ENCODE measurements around the gene LDLRAD3.

The LDLRAD3 gene

DNA sequence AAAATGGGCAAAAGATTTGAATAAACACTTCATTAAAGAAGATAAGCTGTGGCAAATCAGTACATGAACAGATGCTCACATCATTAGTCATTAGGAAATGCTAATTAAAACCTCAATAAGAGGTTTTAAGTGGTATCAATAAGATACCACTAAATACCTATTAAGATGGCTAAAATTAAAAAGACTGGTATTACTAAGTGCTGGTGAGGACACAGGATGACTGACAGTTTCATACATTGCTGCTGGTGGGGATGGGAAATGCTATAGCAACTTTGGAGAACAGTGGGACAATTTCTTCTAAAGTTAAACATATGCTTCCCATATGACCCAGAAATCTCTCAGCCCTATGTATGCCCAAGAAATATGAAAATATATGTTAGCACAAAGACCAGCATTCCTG lies 276.1 kb downstream of the LDLRAD3 start:
- DNase-seq = no peak

DNA sequence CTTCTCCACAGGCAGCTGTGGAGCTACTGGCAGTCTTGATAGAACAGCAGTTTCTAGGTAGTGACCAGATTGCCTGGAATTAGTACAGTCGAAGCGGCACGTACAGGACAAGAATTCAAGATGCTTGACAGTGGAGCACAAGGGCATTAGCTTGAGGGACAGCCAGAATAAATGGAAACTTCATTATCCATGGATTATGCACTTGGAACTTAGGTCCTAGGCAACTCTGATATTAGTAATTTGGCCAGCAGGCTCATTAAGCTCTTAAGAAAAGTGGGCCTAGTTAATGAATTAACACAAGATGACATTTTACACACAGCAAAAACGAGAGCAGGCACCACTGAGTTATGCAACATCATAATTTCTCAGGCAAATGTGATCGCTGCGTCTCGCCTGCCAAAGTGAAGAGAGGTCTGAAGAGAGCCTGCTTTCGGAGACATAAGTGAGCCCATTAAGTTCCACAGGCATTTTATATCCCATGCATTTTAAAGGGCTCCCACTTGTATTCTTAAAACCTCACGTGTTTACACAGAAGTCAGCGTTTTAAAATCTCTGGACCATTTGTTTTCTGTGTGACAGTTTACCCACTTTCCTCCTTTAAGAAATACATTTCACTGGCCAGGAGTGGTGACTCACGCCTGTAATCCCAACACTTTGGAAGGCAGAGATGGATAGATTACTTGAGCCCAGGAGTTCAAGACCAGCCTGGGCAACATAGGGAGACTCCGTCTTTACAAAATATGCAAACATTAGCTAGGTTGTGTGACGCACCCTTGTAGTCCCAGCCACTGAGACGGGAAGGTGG lies 279.2 kb downstream of the LDLRAD3 start:
- no peak for DNase-seq

DNA sequence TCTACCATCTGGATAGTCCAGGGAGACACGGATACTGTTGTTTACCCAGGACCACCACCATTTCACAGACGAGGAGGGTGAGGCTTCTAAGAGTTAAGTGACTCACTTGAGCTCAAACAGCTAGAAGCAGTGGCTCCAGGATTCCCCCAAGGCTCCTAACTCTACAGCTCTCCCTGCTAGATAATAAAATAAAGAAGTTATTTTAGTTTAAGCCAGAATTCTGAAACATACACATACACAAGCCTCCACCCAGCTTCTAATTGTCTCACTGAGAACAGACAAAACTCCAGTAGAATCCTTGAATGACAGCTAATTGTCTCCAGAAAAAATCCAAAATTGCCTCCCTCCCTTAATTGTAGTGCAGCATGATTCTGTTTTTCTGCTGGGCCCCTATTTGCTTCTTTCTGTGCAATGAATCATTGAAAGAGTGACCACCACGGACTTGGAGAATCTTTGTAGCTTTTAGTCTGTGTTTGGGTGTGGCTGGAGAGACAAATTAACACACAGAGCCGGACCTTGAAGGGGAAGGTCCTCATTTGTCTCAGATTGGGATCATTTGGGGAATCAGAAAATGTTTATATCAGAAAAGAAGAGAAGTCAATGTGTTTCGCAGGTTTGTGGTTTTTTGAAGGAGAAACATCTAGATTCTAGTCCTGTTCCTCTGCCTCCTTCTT lies 280.5 kb downstream of the LDLRAD3 start:
- no peak for DNase-seq

DNA sequence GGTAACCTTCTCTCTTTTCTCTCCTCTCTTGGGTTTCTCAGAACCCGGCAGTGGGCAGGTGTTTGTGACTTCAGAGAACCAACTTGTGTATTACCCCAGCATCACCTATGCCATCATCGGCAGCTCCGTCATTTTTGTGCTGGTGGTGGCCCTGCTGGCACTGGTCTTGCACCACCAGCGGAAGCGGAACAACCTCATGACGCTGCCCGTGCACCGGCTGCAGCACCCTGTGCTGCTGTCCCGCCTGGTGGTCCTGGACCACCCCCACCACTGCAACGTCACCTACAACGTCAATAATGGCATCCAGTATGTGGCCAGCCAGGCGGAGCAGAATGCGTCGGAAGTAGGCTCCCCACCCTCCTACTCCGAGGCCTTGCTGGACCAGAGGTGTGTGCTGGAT lies 283.2 kb downstream of the LDLRAD3 start:
- DNase-seq = no peak

DNA sequence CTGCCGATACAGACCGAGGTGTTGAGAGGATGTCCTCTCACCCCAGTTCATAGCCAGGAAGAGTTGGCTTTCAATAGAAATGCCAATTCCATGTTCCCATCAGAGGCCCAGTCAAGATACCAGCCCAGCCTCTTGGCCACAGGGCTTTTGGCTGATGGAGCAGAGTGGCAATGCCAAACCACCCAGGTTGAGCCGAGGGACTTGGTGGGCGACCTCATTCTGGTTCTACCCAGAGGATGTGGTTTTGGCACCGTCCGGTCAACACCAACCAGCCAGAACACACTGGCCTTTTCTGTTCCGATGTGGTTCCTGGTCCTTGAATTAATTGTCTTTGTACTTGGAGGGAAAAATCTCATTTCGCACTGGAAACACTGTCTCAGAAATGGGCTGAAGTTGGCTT lies 284.8 kb downstream of the LDLRAD3 start:
- no peak for DNase-seq

DNA sequence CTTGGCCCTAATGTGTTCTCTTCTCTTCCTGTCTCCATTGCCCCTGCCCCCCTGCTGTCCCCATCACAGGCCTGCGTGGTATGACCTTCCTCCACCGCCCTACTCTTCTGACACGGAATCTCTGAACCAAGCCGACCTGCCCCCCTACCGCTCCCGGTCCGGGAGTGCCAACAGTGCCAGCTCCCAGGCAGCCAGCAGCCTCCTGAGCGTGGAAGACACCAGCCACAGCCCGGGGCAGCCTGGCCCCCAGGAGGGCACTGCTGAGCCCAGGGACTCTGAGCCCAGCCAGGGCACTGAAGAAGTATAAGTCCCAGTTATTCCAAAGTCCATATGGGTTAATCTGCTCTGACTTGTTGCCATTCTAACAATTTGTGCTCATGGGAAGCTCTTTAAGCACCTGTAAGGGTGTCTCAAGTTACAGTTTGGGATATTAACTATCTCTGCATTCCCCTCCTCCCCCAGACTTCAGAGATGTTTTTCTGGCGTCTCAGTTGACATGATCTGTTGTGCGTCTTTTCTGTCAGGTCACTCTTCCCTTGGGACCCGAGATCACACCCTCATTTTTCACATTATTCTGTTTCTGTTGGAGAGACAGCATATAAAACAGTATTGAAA lies 285.3 kb downstream of the LDLRAD3 start:
- DNase-seq = no peak

DNA sequence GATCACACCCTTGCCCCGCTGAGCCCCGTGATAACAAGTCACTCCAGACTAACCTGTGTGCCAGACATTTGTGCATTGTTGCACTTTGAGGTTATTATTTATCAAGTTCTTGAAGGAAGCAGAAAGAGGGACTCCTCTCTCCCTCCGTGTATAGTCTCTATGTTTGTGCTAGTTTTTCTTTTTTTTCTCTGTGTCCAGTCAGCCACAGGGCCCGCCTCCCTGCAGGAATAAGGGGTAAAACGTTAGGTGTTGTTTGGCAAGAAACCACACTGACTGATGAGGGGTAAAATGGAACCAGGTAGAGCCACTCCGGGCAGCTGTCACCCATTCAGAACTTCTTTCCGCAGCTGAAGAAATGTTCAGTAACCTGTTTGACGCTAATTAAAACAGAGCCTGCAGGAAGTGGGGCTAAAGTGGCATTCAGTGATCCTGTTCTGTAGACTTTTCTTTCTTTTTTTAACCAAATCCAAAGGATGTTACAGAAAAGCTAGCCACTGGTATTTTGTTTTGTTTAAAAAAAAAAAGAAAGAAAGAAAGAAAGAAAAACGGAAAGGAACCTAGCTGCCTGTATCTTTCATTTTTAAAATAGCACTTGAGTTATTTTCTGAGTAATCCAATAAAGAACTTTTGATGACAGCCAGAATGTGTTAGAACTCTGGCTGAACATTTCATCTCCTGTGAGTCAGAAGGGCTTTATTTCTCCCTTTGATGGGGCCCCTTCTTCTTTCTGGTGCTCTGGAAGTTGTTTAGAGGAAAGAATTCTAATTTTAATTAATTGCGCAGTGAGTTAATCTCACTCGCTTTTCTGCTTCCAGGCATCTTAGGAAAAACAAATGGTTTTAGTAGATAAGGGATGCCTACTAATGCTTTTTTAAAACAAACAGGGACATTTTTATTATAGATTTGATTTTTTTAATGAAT lies 287.2 kb downstream of the LDLRAD3 start:
- no peak for DNase-seq

DNA sequence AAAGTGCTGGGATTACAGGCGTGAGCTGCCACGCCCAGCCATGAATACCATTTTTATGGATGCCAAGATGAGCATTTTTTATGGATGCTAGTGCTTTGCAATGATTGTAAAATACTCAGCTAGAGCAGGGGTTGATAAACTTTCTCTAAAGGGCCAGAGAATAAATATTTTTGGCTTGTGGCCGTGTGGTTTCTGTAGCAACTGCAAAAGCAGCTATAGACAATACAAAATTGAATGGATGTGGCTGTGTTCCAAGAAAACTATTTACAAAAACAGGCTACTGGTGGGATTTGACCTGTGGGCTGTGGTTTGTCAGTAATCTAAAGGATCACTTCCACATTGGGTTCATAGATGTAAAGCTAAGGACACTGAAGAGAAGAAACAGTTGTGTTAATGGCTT lies 289.3 kb downstream of the LDLRAD3 start:
- DNase-seq = no peak

DNA sequence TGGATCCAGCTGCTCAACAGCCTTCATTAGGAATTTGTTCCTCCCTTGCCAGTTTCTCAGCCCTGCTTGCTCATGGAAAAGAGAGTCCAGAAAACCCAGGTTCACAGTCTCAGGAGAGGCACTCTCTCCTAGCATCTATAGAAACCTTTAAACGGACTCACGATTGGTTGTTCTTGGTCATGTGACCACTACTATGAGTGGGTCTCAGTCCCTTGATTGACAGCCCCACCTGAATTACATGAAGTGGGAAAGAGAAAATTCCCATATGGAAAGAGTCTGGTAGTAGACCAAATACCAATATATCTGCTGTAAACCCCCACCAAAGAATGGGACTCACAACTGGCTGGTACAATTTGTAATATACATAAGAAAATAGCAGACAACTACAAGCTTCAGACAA lies 291.0 kb downstream of the LDLRAD3 start:
- no peak for DNase-seq

DNA sequence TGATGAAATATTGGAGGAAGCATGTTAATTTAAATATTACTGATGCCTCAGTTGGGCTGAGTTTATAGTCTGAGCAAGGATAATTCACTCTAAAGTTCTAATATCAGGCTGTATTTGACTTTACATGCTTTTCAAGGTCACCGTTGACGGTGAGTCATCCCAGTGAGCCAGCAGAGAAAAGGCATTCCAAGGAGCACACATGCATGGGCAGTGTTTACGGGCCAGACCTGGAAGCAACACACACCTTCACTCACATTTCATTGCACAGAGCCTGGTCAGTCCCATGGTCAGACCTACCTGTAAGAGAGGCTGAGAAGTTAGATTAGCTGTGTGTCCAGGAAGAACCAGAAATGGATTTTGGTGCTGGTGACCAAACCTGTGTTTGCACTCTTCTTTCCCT lies 291.9 kb downstream of the LDLRAD3 start:
- DNase-seq = no peak

DNA sequence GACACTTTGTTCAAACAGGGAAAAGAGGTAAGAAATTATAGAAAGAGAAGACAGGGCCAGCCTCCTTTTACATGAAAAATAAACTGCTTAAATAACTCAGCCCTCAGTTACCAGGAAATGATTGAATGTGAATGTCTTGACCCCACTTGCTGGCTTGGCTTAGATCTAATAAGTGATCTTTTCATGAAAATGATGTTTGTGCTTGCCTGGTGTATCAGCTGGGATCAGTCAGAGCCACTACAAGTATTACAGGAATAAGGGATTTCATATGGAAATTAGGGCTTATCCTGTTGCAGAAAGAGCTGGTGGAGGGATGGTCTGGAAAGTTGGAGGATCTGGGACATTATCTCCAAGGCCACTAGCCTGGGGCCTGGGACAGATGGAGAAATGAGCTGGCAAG lies 293.5 kb downstream of the LDLRAD3 start:
- DNase-seq = no peak

DNA sequence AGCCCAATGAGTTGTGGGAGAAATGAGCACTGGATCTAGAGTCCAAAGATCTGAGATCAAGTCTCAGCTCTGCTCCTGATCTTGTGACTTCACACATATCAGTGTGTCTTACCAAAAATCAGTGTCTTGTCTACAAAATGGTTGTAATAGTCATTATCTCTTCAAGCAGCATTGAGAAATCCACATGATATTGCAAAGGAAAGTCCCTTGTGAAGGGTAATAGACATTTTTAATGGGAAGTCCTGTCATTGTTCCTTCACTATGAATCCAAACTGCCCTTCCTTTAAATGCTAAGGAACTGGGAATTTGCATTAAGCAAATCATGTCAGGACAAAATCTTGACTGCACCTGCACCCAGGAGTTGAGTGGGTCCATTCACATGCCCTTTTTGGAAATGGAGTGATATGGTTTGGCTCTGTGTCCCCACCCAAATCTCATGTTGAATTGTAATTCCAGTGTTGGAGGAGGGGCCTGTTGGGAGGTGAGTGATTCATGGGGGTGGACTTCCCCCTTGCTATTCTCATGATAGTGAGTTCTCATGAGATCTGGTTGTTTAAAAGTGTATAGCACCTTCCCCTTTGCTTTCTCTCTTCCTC lies 294.3 kb downstream of the LDLRAD3 start:
- DNase-seq = no peak

DNA sequence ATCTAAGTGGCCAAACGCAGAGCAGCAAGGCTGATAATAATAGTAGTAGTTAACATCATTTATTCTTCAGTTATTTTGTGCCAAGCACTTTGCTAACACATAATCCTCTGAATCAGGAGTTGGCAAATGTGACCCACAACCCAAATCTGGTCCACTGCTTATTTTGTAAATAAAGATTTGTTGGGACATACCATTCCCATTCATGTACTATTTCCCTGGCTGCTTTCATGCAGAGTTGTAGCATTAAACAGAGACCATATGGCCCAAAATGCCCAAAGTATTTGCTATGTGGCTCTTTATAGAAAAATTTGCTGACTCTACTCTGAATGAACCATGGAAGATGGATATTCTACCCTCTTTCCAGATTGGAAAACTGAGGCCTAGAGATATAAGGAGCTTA lies 295.0 kb downstream of the LDLRAD3 start:
- DNase-seq = no peak

DNA sequence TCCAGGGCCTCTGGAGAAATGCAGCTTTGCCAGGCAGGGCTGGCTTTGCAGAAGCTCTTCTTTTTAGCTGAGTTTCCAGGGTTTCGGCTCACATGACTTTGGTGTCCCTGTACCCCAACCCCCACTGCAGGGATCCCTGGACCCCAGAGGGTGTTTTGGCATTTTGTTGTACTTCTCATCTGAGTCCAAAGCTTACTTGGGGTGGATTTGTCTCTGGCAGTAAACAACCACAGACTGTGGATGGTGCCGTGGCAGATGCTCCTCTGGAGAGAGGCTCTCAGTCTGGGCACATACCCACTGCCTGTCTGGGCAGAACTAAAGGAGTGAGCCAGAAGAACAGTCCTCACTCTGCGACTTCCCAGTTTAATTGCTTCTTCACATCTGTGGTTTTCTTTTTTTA lies 295.8 kb downstream of the LDLRAD3 start:
- no peak for DNase-seq

DNA sequence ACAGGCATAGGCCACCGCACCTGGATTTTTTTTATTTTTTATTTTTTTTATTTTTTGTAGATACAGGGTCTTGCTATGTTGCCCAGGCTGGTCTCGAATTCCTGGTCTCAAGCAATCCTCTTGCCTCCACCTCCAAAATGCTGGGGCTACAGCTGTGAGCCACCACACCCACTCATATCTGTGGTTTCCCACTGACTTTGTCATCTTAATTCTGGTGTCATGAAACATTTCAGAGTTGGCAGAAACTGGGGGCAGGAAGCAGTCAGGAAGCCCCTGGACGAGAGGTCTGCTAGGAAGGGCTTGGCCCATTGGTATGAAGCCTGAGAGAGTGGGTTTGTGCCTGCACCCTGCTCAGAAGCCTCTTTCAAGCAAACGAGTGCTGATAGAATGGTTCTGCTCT lies 296.3 kb downstream of the LDLRAD3 start:
- DNase-seq = no peak

DNA sequence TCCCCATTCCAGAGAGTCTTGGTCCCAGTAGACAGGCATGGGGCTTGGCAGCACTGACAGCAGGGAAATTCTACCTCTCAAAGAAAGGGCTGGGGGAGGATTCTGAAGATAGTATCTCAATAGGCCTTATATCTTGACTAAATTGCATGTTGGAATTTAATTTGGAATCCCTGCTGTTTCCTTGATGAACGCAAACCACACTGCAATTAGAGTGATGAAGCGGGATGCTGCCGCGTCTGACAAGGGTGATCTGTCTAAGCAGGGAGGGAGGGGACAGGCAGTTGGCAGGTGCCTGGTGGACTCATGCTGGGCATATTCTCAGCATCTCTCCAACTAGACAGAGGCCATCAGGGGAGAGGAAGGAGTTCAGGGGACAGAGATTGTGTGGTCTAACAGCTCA lies 296.9 kb downstream of the LDLRAD3 start:
- no peak for DNase-seq

DNA sequence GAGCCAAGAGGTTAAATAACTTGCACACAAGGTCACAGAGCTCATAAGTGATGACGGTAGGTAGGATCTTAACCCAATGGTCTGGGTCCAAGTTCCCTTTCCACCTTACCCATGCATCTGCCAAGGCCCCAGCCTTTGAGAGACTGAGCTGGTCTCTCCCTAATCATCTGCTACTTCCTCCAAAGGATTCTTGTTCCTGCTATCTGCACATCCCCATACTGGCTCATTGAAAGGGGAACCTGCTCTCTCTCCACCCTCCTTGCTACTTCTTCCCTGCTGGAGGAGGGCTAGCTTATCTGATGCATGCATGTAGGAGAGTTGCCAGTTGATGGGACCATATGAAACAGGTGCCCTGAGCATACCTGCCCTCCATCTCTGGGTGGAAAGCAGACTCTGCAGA lies 297.6 kb downstream of the LDLRAD3 start:
- no peak for DNase-seq

DNA sequence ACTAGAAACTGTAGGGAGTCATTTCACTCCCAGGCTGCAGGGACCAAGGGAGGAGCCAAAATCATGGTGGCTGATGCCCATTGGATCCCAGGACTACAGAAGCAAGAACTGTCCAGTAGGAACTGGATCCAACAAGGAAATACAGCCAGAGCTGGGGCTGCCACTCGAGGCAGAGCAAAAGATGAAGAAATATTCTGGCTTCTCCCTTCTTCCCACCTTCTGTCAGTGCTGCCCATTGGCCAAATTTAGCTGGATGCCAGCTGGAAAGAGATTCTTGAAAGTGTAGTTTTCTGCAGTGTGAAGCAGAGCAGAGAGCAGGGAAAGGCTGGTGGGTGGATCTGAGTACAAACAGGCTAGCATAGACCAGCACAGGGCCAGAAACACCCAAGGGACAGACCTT lies 299.8 kb downstream of the LDLRAD3 start:
- DNase-seq = no peak

DNA sequence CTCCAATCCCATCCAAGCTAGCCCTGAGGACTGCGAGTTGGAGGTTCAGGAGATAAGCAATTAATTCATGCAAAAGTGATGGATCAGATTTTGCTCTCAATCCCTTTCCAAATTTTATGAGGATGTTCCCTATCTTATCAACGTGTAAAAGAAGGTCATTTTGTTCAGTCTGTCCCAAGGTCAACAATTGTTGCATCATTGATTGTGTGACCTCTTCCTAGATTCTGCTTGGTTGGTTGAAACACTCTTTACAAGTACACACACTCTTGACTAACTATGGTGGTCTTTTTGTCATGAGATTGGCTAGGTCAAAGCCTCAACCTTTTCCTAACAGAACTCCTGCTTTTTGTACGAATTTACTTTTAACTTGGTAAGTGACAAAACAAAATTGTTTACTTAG lies 303.6 kb downstream of the LDLRAD3 start:
- DNase-seq = no peak

DNA sequence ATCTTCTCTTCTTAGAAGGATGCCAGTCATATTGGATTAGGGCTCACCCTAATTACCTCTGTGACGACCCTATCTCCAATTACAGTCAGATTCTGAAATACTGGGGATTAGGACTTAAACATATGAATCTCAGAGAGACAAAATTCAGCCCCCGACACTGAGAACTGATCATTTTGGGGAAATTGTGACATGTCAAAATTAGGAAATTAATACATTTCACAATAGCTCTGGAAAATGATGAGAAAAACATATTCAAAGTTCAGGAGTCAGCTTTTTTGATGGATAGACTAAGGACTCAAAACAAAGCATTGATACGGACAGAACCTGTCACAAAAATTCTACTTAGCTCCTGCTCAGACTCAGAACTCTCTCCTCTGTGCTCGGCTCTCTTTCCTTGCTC lies 304.6 kb downstream of the LDLRAD3 start:
- DNase-seq = no peak

DNA sequence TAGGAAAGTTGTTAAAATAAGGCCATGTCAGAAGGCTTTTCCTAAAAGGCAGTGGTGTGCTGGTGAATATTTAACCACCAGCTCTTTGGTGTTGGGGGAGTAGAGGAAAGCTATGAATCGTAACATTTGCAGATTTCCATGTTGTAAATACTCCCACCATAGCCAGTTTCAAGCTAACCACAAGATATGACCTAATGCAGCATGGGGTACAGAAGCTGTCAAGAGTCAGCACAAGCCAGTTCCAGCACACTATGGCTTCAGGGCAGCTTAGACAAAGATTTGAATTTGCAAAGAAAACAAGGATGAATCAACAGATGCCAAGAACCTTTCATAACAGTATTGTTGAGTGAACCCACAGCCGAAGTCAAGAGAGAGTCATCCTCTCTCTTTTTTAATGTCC lies 305.4 kb downstream of the LDLRAD3 start:
- no peak for DNase-seq

DNA sequence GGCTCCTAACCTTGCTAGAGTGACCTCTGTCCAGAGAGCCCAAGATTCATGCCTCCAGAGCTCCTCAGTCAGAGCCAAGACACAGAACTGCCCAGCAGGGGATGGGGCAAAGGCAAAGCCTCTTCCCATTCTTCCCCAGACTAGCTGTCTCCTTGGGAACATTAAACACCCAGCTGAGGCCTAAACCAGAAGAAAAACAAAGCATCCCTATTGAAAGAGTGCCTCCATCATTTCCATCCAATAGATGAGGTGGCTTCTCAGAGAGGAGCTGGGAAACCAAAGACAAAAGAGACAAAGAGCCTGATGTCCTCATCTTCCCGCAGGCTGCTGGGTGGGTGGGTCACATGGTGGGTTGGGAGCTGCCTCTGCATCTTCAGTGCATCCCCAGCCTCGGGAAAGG lies 308.0 kb downstream of the LDLRAD3 start:
- no peak for DNase-seq

DNA sequence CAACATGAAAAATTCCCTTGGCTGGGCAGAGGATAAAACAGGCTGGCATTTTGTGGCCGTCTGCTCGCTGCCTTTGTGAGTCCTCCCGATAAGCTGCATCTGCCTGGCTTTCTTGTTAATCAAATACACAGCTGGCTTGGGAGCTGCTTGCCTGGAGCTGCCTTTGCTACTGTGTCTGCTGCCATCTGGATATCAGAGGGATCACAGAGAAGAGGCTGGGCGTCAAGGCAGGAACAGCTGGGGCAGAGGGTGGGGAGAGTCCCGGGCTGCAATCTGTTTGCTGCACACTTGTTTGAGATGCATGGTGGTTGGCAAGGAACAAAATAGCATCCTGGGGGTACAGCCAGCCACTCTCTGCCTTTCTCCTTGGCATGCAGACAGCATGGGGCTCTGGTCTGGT lies 309.4 kb downstream of the LDLRAD3 start:
- DNase-seq = no peak
